ENCODE results near the gene PKP3.
"Not testable (repeated sequence)": the region's sequence is repeated elsewhere in the genome, so short reads cannot be mapped to it uniquely, and the experiment has no call there.

Gene PKP3

DNA sequence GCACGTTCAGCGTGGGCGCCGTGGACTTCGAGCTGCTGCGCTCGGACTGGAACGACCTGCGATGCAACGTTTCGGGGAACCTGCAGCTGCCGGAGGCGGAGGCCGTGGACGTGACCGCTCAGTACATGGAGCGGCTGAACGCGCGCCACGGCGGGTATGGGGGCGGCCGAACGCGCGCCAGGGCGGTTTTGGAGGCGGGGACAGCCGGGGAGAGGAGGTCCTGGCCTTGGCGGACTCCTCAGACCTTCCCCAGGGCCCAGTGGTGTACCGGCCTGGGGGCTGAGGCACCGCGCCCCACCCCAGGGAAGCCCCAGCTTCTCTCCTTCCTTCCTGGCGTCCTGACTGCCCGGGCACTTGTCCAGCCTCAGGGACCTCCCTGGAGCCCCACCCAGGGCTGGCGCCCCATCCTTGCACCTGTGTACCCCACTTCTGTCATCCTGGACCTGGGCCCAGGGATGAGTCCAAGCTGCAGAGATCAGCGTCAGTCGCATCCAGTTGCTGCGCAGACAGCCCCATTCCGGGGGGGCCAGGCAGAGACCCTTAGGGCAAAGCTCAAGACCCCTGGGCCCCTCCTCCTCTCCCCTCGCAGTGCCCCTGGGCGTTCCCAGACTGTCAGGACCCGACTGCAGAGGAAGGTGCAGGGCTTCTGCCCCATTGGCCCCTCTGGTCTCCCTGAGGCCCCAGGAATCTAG lies 16.7 kb upstream of the PKP3 start:
- no peak for DNase-seq (ENCODE audit: low read depth)

DNA sequence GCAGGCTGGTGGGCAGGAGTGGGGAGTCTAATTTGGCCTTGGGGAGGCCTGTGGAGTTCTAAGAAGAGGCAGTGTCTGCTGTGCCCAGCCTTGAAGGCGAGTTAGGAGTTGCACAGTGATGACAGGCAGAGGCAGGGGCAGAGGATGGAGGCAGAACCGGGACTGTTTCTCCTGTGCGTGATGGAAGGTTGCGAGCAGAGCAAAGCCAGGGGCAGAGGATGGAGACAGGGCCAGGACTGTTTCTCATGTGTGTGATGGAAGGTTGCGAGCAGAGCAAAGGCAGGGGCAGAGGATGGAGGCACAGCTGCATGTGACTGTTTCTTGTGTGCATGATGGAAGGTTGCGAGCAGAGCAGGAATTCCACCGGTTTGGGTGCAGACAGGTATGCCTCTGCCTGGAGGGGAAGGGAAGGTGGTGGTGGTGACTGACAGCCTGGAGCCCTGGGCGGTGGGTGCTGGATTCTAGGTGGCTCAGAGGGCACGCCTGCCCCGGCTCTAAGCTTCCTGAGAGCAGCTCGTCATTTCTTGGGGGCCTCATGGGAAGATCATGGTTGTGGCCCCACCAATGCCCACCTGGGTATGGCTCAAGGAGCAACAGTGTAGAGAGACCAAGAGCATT lies 16.0 kb upstream of the PKP3 start:
- no peak for DNase-seq (ENCODE audit: low read depth)

DNA sequence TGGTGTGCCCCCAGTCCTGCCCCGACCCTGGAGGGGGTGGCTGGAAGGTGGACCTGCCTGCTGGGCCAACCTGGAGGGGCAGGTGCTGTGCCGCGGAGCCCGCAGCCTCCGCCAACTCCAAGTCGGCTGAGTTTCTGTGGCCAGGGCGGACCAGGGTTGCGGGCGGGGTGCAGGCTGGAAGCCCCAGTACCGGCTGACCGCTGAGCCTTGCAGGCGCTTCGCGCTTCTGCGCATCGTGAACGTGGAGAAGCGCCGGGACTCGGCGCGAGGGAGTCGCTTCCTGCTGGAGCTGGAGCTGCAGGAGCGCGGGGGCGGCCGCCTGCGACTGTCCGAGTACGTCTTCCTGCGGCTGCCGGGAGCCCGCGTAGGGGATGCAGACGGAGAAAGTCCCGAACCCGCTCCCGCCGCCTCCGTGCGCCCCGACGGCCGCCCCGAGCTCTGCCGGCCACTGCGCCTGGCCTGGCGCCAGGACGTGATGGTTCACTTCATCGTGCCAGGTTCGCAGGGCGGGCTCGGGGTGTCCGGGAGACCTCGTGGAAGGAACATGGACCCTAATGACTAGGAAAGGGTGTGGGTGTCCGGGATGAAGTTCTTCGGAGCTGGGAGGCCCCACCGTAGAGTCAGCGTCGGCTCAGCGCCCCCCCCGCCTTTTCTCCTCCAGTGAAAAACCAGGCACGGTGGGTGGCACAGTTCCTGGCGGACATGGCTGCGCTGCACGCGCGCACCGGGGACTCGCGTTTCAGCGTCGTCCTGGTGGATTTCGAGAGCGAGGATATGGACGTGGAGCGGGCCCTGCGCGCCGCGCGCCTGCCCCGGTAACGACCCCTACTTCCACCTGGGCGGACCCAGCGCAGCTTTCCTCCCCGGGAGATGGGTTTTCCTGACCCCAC lies 14.6 kb upstream of the PKP3 start:
- no peak for DNase-seq (ENCODE audit: low read depth)

- DNase-seq (ENCODE audit: low read depth): no peak
Measured at GRCh38 chr11:380095-380480, 13.9 kb upstream of the PKP3 start.

GRCh38 chr11:380491-380890 lies 13.5 kb upstream of the PKP3 start:
- DNase-seq (ENCODE audit: low read depth): no peak

DNA sequence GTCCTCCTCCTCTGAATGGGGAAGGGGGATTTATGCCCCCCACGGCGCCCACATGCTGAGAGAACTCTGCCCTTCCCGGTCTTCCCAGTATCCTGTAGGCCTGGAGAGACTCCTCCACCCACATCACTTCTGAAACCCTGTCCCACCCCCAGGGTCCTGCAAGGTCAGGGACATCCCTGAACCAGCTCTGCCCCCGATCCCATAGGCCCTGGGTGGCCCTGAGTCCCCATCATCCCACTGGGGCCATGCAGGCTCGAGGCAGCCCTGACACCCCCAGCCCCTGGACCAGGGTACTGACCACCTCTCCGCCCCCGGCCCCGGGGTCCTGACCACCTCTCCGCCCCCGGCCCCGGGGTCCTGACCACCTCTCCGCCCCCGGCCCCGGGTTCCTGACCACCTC lies 13.0 kb upstream of the PKP3 start:
- DNase-seq (ENCODE audit: low read depth): no peak

DNA sequence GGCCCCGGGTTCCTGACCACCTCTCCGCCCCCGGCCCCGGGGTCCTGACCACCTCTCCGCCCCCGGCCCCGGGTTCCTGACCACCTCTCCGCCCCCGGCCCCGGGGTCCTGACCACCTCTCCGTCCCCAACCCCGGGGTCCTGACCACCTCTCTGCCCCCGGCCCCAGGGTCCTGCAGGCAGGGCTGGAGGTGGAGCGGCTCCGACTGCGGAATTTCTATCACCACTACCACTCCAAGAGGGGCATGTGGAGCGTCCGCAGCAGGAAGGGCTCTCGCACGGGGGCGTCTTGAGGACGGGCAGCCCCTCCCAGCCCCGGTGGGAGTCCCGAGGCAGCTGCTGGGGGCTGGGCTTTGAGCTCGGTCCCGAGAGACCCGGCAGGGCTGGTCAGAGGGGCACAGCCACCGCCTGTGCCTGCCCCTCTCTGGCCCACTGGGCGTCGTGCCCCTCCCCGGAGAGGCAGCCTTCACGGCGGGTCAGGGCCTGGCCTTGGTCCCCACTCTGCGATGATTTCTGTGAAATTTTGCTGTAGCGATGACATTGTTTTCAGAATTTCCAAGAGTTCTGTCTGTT lies 12.4 kb upstream of the PKP3 start:
- DNase-seq (ENCODE audit: low read depth): no peak

- DNase-seq (ENCODE audit: low read depth): no peak
Measured at GRCh38 chr11:382081-382629, 11.9 kb upstream of the PKP3 start.

DNA sequence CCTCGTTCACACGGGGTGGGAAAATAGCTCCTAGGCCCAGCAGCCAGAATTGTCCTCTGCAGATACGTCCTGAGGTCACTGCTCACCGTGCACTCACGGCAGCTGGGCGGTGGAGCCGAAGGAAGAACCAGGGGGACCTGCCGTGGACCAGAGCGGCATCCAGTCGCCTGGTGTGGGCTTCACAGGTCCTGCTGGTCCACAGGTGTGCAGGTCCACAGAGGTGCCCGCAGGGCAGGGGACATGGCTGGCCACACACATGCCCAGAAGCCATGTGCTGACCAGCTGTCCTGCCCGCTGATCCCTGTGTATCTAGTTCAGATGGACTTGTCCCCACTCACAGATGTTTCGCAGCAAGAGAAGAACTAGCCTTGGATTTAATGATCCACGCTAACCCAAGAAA lies 10.6 kb upstream of the PKP3 start:
- DNase-seq (ENCODE audit: low read depth): no peak

DNA sequence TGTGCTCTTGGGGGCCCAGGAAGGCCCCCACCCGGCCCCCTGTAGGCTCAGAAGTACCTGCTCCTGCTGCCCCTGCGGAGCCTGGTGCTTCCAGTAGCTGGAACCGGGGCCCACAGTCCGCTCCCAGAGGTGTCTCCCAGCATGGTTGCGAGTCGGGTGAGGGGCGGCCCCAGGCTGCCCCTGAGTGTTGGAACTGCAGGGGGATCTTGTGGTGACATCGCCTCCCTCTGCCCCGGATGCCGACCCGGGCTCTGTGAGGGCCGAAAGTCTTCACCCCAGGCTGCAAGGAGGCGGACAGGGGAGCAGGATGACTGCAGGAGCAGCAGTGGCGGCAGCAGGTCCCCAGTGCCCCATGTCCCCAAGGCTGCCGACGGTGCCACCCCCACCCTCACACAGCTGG lies 9.5 kb upstream of the PKP3 start:
- no peak for DNase-seq (ENCODE audit: low read depth)

DNA sequence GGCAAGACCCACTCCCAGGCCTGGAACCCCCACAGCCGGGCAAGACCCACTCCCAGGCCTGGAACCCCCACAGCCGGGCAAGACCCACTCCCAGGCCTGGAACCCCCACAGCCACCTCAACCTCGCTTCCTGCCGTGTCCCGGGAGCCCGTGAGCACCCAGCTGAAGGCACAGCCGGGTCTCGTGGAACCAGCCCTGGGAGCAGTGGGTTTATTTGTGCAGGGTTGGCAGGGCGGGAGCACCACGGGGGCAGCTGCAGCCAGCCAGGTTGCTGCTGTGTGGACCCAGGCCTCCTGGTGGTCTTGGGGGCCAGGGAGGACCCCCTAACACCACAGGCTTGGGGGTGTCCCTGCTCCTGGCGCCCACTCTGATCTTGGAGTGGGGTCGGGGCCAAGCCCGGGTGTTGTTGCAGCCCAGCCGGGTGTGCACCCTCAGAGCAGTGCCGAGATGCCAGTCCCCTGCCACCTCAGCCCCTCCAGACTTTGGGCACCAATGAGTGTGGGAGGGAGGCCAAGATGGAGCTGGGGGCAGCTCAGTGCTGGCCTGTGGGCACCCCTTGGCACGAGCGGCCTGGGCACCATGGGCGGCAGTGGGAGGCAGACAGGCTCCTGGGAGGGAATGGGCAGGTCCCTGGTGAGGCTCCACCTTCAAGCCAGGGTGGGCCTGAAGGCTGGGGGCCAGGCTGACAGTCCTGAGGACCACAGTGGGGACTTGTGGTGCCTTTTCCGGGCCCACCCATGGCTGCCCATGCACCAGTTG lies 8.2 kb upstream of the PKP3 start:
- no peak for DNase-seq (ENCODE audit: low read depth)

DNA sequence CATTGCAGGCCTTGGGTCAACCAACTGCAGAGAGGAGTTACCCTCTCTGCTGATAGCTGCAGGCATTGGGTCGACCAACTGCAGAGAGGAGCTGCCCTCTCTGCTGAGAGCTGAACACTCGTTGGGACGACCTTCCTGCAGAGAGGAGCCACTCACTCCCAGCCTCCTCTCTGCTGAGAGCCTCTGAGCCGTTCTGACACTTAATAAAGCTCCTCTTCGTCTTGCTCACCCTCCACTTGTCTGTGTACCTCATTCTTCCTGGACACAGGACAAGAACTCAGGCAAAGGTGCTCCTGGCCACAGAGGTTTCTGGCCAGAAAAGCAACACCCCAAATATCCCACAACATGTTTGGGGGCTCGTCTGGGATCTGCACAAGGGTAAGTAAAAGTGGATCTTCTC lies 7.5 kb upstream of the PKP3 start:
- DNase-seq (ENCODE audit: low read depth): no peak

- no peak for DNase-seq (ENCODE audit: low read depth)
Measured at GRCh38 chr11:387193-387793, 6.7 kb upstream of the PKP3 start.

DNA sequence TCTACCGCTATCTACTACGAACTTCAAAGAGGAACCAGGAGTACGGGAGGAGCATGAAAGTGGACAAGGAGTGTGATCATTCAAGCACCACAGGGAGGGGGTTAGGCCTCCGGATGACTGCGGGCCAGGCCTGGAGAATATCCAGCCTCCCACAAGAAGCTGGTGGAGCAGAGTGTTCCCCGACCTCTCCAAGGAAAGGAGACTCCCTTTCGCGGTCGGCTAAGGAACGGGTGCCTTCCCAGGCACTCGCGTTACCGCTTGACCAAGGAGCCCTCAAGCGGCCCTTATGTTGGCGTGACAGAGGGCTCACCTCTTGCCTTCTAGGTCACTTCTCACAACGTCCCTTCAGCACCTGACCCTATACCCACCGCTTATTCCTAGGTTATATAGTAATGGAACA lies 4.6 kb upstream of the PKP3 start:
- not testable (repeated sequence) for DNase-seq (ENCODE audit: low read depth)

GRCh38 chr11:390175-390574 lies 3.8 kb upstream of the PKP3 start:
- no peak for DNase-seq (ENCODE audit: low read depth)

DNA sequence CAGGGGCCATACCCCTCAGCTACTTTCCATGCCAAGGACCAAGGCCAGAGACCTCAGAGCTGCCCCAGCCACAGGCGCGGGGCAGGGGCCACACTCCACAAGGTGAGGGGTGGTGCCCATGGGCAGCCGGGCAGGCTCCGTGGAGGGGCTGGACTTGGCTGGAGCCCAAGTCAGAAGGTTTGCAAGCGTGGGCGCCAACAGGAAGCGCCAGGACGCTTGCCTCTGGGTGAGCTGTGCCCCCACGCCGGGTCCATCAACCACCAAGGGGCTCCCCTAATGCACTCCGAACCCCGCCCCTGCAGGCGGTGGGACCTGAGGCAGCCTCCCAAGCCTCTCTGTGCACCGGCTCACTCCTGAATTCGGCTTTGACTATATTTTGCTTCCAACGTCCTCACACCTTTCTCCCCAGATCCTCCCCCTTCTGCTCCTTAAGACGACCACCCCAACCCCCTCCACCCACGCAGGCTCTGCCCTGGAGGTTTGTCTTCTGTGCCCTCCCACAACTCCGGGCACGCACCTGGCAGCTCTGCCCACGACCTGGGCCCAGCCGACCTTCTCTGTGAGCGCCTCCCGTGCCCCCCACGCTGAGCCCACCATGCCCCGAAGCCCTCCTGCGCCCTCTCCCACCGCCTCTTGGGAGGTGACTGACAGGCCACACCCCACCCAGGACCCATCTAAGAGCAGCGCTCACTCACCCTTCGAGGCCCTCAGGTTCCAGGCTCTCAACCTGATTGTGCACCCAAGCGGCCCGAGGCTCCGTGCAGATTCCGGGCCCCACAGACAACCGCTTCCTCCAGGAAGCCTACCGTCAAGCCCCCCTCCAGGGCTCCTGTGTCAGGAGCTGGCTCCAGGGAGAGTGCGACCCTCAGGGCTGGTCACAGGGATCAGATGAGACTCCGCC lies 2.6 kb upstream of the PKP3 start:
- DNase-seq (ENCODE audit: low read depth): no peak

DNA sequence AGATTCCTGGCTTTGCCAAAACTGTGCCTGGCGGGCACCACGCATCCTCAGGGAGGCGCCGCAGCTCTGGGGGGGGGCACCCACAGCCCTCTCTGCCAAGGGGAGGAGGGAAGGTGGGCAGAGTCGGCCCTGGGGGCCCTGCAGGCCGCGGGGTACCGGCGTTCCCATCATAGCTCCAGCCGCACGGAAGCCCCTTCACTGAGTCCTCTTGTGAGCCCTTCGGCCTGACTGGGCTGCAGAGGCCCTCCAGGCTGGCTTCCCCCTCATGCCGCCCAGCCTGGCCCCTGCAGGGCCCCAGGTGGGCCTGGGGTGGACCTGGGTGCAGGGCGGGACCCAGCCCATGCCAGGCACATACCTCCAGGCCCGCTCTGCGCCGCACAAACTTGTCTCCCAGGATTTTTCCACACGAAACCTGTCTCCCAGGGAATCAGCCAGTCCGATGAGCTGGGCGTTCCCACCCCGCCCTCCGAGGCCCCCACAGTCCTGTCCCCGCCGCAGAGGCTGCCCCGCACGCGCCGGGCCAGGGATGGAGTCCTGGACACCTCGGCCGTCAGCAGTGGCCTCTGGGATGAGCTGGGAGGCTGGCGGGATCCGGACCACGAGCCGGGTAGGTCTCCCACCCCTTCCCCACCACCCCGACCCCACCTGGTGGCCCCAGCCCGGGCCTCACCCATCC lies 1.8 kb upstream of the PKP3 start:
- DNase-seq (ENCODE audit: low read depth): no peak

DNA sequence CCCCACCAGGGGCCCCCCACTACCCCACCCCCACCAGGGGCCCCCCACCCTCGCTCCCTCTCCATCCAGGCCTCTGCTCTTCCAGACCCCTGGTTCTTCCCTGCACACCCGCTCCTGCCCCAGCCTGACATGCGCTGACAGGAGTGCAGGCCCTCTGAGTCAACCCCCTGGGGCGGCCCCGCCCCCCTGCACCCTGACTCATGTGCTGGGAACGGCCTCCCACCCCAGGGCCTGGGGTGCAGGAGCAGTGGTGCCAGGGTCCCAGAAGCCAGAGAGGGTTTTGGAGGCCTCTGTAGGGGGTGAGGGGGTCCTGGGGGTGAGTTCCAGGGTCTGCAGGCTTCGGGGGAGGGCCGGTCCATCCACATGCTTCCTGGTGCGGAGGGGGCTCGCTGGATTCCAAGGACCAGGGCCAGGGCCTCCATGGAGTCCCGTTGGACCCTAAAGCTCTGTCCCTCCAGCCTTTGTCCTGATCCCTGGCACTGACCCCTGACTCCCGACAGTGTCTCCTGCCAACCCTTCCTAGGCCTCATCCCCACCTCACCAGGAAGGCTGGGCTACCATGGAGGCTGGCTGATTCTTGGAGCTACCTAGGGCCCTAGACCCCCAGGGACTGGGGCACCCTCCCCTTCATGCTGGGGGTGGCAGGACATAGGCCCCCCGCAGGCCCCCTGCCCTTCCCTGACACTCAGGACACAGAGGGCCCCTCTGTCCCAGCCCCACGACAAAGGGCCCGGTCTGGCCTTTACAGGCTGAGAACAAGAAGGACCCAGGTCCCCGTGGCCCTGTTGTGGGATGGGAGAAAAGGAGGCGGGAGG lies 583 bp upstream of the PKP3 start:
- DNase-seq (ENCODE audit: low read depth): peak; percentile 57

Measured in fibroblast of the conjunctiva (primary cell).